Uterus (tissue), 4 donors: Measurements from ENCODE around the gene ADAMTS17. TPM values are rescaled to one million over a fixed set of nuclear protein-coding genes. Genes with fewer than 3 reads are reported as not detected.

Source experiments
- DNase-seq, 2 donors: peaks; one replicate each; pipeline ENCODE4 v3.0.0-alpha.2; 2019 to 2020
- H3K27ac ChIP-seq, 2 donors: fragments of 200-600 bp; sonication (generic); 1 replicate in 1 of 2; 2 replicates in 1 of 2; pipeline ENCODE4 v1.5.1; 2016 to 2018
- H3K27me3 ChIP-seq, 2 donors: fragments of 200-600 bp; sonication (generic); one replicate each; pipeline ENCODE4 v1.5.1; 2018 to 2019; ENCODE audit warnings: control low read depth in 1 of 2
- H3K36me3 ChIP-seq, 2 donors: fragments of 200-600 bp; sonication (generic); one replicate each; pipeline ENCODE4 v1.5.1; 2019; ENCODE audit warnings: control low read depth in 1 of 2
- H3K4me1 ChIP-seq, 2 donors: fragments of 200-600 bp; sonication (generic); one replicate each; pipeline ENCODE4 v1.5.1; 2018 to 2019; ENCODE audit warnings: control low read depth in 1 of 2
- H3K4me3 ChIP-seq, 2 donors: fragments of 200-600 bp; sonication (generic); 1 replicate in 1 of 2; 2 replicates in 1 of 2; pipeline ENCODE4 v1.5.1; 2018 to 2019; ENCODE audit warnings: mild to moderate bottlenecking in 1 of 2
- H3K9me3 ChIP-seq, 2 donors: fragments of 200-600 bp; sonication (generic); one replicate each; pipeline ENCODE4 v1.5.1; 2019; ENCODE audit warnings: control low read depth in 1 of 2
- CTCF ChIP-seq, 4 experiments: fragments of 200-600 bp in 2 of 4; fragments of 450-650 bp in 2 of 4; sonication (generic) in 2 of 4; IDR thresholded peaks; one replicate each; pipeline ENCODE4 v1.5.1; 2016 to 2019; ENCODE audit warnings: antibody characterized with exemption in 4 of 4, mild to moderate bottlenecking in 2 of 4, moderate library complexity in 1 of 4
- POLR2A ChIP-seq, 2 donors: fragments of 450-650 bp; IDR thresholded peaks; one replicate each; pipeline ENCODE4 v1.6.1; 2016; ENCODE audit warnings: antibody characterized with exemption in 2 of 2, mild to moderate bottlenecking in 1 of 2, moderate library complexity in 1 of 2
- intact Hi-C: fragments of 100-400 bp; cut with DNase I; formaldehyde crosslinking; loops from one replicate; pipeline ENCODE4 v1.15.1; 2023; ENCODE audit warnings: low total_unique reads
- total RNA-seq, 4 donors: library from RNA; depleted of rRNA in 3 of 4; stranded (reverse); fragments of >200 nt in 3 of 4; gene quantifications; one replicate each; pipeline versions ENCODE4 v1.1.0 to v1.2.4, GENCODE V29; 2014 to 2023
- donor health status: DM: yes; HTN: yes; CAD: no.

Gene ADAMTS17
- total RNA-seq, 4 donors from 2014 or later = 3.1 to 17.1 (median 8.1) TPM; not detected in 1

GRCh38 chr15:100056411-100057072, 285.2 kb downstream of the ADAMTS17 start:
- intact Hi-C loops = no loop called here
- TF ChIP-seq CTCF (IDR thresholded peaks at IDR 0.05) (no peak), POLR2A (IDR thresholded peaks at IDR 0.05) (no peak)
- Histone ChIP-seq H3K27me3 (no peaks in the 10 kb centered on the region), H3K4me3 (no peak overlapping the region), H3K27ac (no peak overlapping the region), H3K9me3 (no peaks in the 10 kb centered on the region), H3K4me1 (no peaks in the 10 kb centered on the region), H3K36me3 (no peaks in the 10 kb centered on the region)
- no peak for DNase-seq

GRCh38 chr15:100055821-100056220, 286.0 kb downstream of the ADAMTS17 start:
- Histone ChIP-seq H3K4me3 (no peak overlapping the region), H3K9me3 (no peaks in the 10 kb centered on the region), H3K4me1 (no peaks in the 10 kb centered on the region), H3K27ac (no peak overlapping the region), H3K27me3 (no peaks in the 10 kb centered on the region), H3K36me3 (no peaks in the 10 kb centered on the region)
- no peak for DNase-seq
- TF ChIP-seq CTCF (IDR thresholded peaks at IDR 0.05) = no peak
- no peak for TF ChIP-seq POLR2A (IDR thresholded peaks at IDR 0.05)
- intact Hi-C loops = no loop called here

GRCh38 chr15:100054539-100054938, 287.2 kb downstream of the ADAMTS17 start:
- H3K27ac ChIP-seq = no peak overlapping the region
- TF ChIP-seq POLR2A (IDR thresholded peaks at IDR 0.05) (no peak), CTCF (IDR thresholded peaks at IDR 0.05) (no peak)
- no peak for DNase-seq
- no peaks in the 10 kb centered on the region for H3K4me1 ChIP-seq
- intact Hi-C loops = no loop called here
- no peaks in the 10 kb centered on the region for H3K27me3 ChIP-seq
- H3K4me3 ChIP-seq = no peak overlapping the region
- H3K9me3 ChIP-seq = no peaks in the 10 kb centered on the region
- H3K36me3 ChIP-seq = no peaks in the 10 kb centered on the region

GRCh38 chr15:100053474-100054121, 288.2 kb downstream of the ADAMTS17 start:
- Histone ChIP-seq H3K4me3 (no peak overlapping the region), H3K9me3 (no peaks in the 10 kb centered on the region), H3K4me1 (no peaks in the 10 kb centered on the region), H3K27me3 (no peaks in the 10 kb centered on the region), H3K27ac (no peak overlapping the region), H3K36me3 (no peaks in the 10 kb centered on the region)
- DNase-seq = no peak
- TF ChIP-seq CTCF (IDR thresholded peaks at IDR 0.05) (no peak), POLR2A (IDR thresholded peaks at IDR 0.05) (no peak)
- intact Hi-C loops = no loop called here

- Histone ChIP-seq H3K4me3 (no peak overlapping the region), H3K9me3 (no peaks in the 10 kb centered on the region), H3K4me1 (no peaks in the 10 kb centered on the region), H3K27me3 (no peaks in the 10 kb centered on the region), H3K27ac (no peak overlapping the region), H3K36me3 (no peaks in the 10 kb centered on the region)
- intact Hi-C loops = no loop called here
- TF ChIP-seq POLR2A (IDR thresholded peaks at IDR 0.05) (no peak), CTCF (IDR thresholded peaks at IDR 0.05) (no peak)
- no peak for DNase-seq
Measured at GRCh38 chr15:100052716-100053473, 288.9 kb downstream of the ADAMTS17 start.
